GM10847 (cell line): ENCODE results near the gene C1GALT1.

Source experiments
- POLR2A ChIP-seq: IDR thresholded peaks from 2 replicates; pipeline ENCODE4 v1.6.1; 2011; ENCODE audit not compliant: insufficient read length; ENCODE audit errors: extremely low read depth

The C1GALT1 gene

DNA sequence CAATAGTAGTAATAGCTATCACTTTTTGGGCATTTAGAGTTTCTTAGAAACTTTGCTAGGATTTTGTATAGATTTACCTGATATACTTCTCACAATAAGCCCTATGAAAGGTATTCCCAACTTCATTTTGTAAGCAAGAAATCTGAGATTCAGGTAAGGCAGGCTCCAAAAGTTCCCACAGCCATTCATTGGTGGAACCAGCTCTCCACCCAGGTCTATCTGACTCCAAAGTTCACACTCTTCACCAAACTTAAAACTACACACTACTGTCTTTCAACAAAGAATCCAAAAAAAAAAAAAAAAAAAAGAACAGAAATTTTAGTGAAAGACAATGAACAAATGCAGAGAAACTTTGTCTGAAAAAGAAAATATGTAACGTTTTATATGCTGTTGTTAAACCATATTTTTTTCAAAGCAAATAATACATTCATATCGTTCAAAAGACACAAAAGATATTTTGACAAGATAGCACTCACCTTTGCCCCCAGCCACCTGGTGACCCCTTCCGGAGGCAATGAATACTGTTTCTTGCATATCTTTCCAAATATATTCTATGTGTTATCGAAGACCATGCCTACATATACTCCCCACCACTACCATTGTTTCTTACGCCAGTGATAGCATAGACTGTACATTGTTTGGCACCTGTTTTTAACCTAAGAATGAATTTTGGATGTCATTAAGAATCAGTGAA is 108.2 kb downstream of the C1GALT1 start:
- no peak for TF ChIP-seq POLR2A

DNA sequence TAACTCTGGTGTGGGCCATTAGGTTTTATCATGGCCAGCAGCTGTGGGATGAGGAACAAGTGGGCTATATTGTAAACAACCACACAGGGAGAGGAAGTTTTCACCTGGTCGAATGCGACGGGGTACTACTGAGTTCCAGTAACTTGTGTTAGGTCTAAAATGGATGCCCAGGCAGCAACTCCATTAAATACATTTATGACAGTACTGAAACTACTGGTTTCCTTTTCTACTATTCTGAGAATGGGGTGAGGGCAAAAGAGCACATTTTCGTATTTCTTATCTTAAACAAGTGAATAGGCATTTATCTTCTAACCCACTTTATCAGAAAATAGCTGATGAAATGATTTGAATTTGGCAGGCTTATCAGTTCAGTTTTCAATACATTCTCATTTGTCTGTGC is 109.7 kb downstream of the C1GALT1 start:
- no peak for TF ChIP-seq POLR2A

DNA sequence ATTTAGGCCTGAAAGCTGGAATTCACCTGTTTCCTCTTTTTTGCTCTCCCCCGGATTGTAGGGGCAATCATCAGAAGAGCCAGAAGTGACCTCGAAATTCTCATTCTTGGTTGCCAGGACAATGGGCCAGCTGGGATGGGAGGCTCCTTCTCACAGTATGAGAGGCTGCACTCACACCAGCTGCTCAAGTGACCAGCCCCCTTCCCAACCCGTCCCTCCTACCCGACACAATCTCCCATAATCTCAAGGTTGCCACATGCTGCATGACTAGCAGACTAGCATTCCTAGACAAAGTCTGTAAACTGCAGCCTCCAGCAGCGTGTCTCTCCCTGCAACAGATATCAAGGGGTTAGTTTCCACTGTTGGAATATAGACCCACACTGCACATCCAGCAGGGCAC is 110.3 kb downstream of the C1GALT1 start:
- no peak for TF ChIP-seq POLR2A

DNA sequence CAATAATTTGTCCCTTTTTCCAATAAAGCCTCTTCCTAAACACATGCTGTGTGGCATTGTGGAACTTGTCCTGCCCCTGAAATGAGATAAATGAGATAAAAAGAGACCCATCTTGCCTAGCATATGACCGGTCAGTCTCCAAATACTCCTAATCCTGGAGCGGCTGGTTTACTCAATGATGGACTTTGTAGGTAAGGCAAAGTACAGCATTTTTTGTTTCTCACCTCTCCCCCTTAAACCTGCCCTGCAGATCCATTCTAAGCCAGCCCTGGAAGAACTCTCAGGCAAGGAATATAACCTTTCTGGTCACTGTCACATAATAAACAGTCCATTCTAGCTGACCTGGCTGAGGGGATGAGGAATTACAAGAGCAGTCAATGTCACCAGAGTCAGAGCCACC is 110.7 kb downstream of the C1GALT1 start:
- no peak for TF ChIP-seq POLR2A

DNA sequence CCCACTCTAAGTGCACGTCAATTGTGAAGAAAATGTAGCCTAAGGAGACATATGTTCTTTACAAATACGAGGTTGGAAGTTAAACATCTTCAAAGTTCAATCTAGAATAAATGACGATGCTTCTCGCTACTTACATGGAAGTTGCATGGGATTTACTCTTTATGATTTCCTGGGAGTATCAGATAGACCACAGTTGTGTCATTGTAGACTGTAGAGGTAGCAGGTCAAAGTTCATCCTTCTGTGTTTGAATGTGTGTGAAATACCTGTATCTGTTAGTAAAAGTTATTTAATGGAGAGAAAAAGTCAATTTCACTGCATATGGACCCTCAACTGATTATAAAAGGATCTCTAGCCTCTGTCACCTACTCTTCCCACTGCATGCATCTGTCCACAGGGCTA is 112.6 kb downstream of the C1GALT1 start:
- TF ChIP-seq POLR2A = no peak
